Right lobe of liver (tissue), 4 donors: ENCODE data around the gene ARHGAP15.

Experiments used
- CTCF ChIP-seq, 4 donors: fragments of 200-600 bp in 3 of 4; fragments of 450-650 bp in 1 of 4; IDR thresholded peaks; one replicate each; pipeline versions ENCODE4 v1.5.1 to v1.8.0; 2016 to 2022; ENCODE audit warnings: antibody characterized with exemption in 4 of 4, mild to moderate bottlenecking in 2 of 4
- POLR2A ChIP-seq: fragments of 450-650 bp; IDR thresholded peaks from one replicate; pipeline ENCODE4 v1.6.1; 2017; ENCODE audit warnings: antibody characterized with exemption, mild to moderate bottlenecking
- donor health status: DM: no; HTN: no; CAD: no.
- donor health status: DM: no; HTN: no; CAD: no.
- donor health status: DM: no; HTN: yes; CAD: no.

- TF ChIP-seq CTCF (IDR thresholded peaks at IDR 0.05) (no peak), POLR2A (no peak)
These were observed 184.6 kb downstream of the ARHGAP15 start for GRCh38 chr2:143313861-143314260.
